Naive thymus-derived CD8-positive, alpha-beta T cell (primary cell): ENCODE results near the gene PIP5K1B. TPM values are rescaled to one million over a fixed set of nuclear protein-coding genes. Genes with fewer than 3 reads are reported as not detected.
A peak's percentile ranks its signal among the peaks of the same experiment; 100 is the strongest.

Experiments used
- ATAC-seq, 2 donors: fragments of 150-1000 bp; cut with Tn5 transposase in 1 of 2; sonication (Bioruptor Pico), chemical (Tn5 transposase) in 1 of 2; 1 replicate in 1 of 2; 2 replicates in 1 of 2; pipeline ENCODE4 v1.10.0; 2021; ENCODE audit warnings: mild to moderate bottlenecking in 2 of 2, moderate library complexity in 2 of 2
- POLR2A ChIA-PET: fragments of 350-600 bp; sonication (Branson Sonifier 250); formaldehyde crosslinking; loops from one replicate; lab custom pipeline; 2021; ENCODE audit warnings: antibody characterized with exemption; lab: Charles Lee
- DNase-seq, 10 donors: peaks; one replicate each; pipeline versions ENCODE4 v3.0.0 to v3.0.0-alpha.2; 2020 to 2022
- H3K27ac Mint-ChIP-seq, 10 donors: one replicate each; pipeline ENCODE4 v1.8.0; 2020 to 2022; ENCODE audit warnings: mild to moderate bottlenecking in 10 of 10, mixed read lengths in 10 of 10, moderate library complexity in 4 of 10, inconsistent platforms in 1 of 10
- H3K27me3 Mint-ChIP-seq, 5 donors: one replicate each; pipeline ENCODE4 v1.8.0; 2021 to 2022; ENCODE audit warnings: mixed read lengths in 5 of 5
- H3K36me3 Mint-ChIP-seq, 3 donors: one replicate each; pipeline ENCODE4 v1.8.0; 2020 to 2022; ENCODE audit warnings: mixed read lengths in 3 of 3, mild to moderate bottlenecking in 2 of 3, inconsistent platforms in 1 of 3
- H3K4me1 Mint-ChIP-seq, 4 donors: one replicate each; pipeline ENCODE4 v1.8.0; 2021 to 2022; ENCODE audit warnings: mixed read lengths in 4 of 4
- H3K4me3 Mint-ChIP-seq, 10 donors: one replicate each; pipeline ENCODE4 v1.8.0; 2020 to 2022; ENCODE audit warnings: mild to moderate bottlenecking in 10 of 10, mixed read lengths in 10 of 10, moderate library complexity in 6 of 10, inconsistent platforms in 1 of 10
- H3K9me3 Mint-ChIP-seq, 9 donors: one replicate each; pipeline ENCODE4 v1.8.0; 2020 to 2022; ENCODE audit warnings: mixed read lengths in 9 of 9, mild to moderate bottlenecking in 3 of 9, inconsistent platforms in 1 of 9, moderate library complexity in 1 of 9
- polyA plus RNA-seq, 3 donors: library from polyadenylated mRNA; unstranded; fragments of 300-500 nt; fragmentation: Illumina TruSeq; gene quantifications; one replicate each; pipeline ENCODE4 v1.2.3, GENCODE V29; 2021
- total RNA-seq, 8 experiments: library from RNA in 2 of 8; stranded (reverse) in 2 of 8; gene quantifications; one replicate each; pipeline ENCODE4 v1.2.3 and lab custom pipeline; 2021 to 2026

PIP5K1B gene
- total and polyA plus RNA-seq, 5 experiments from 2014 or later, result 0.18 to 1.2 (median 0.47) TPM; not detected in 2

GRCh38 chr9:68747043-68747533 is 42.0 kb downstream of the PIP5K1B start:
- DNase-seq (no peak), ATAC-seq (no peak)
- Mint-ChIP-seq H3K27me3 (peaks cover 0 to 2% (median 0%) of the 10 kb centered on the region in 5 donors), H3K4me3 (peak overlapping the region in 1 of 10 donors; percentile 38), H3K27ac (no peak overlapping the region), H3K9me3 (no peaks in the 10 kb centered on the region), H3K4me1 (peaks cover 0 to 8% (median 6%) of the 10 kb centered on the region in 4 donors), H3K36me3 (no peaks in the 10 kb centered on the region)
- POLR2A ChIA-PET, result no interaction called here

DNA sequence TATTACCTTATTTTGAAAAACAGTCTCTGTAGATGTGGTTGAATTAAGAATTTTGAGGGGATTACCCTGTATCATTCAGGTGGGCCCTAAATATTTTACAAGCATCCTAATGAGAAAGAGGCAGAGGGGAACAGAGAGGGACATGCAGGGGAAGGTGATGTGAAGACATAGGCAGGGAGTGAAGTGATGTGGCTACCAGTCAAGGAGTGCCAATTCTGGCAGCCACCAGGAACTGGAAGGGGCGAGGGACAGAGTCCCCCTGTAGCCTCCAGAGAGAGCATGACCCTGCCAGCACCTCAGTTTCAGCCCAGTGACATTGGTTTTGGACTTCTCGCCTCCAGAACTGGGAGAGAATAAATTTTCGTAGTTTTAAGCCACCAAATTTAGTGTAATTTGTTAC is 44.1 kb downstream of the PIP5K1B start:
- Mint-ChIP-seq H3K9me3 (no peaks in the 10 kb centered on the region), H3K4me1 (peaks cover 0 to 8% (median 6%) of the 10 kb centered on the region in 4 donors), H3K4me3 (no peak overlapping the region), H3K27ac (no peak overlapping the region), H3K27me3 (peaks cover 0 to 6% (median 2%) of the 10 kb centered on the region in 5 donors), H3K36me3 (no peaks in the 10 kb centered on the region)
- DNase-seq (no peak), ATAC-seq (no peak)
- POLR2A ChIA-PET, result no interaction called here

- ATAC-seq, result no peak
Measured at GRCh38 chr9:68749579-68750159, 44.6 kb downstream of the PIP5K1B start.

GRCh38 chr9:68750255-68750654 is 45.2 kb downstream of the PIP5K1B start:
- no peak overlapping the region for H3K27ac Mint-ChIP-seq
- no peak overlapping the region for H3K4me3 Mint-ChIP-seq
- H3K36me3 Mint-ChIP-seq, result no peaks in the 10 kb centered on the region
- peaks cover 0 to 5% (median 0%) of the 10 kb centered on the region in 4 donors for H3K4me1 Mint-ChIP-seq
- DNase-seq (no peak), ATAC-seq (no peak)
- H3K27me3 Mint-ChIP-seq, result peaks cover 0 to 6% (median 2%) of the 10 kb centered on the region in 5 donors
- H3K9me3 Mint-ChIP-seq, result no peaks in the 10 kb centered on the region
- POLR2A ChIA-PET, result no interaction called here

More at GRCh38 chr9:68749579-68750159, 44.6 kb downstream of the PIP5K1B start:
- Mint-ChIP-seq H3K9me3 (no peaks in the 10 kb centered on the region), H3K27ac (no peak overlapping the region), H3K36me3 (no peaks in the 10 kb centered on the region), H3K27me3 (peaks cover 0 to 6% (median 2%) of the 10 kb centered on the region in 5 donors), H3K4me3 (no peak overlapping the region), H3K4me1 (peaks cover 0 to 8% (median 4%) of the 10 kb centered on the region in 4 donors)
- DNase-seq, result no peak
- POLR2A ChIA-PET, result no interaction called here

GRCh38 chr9:68750786-68751185 is 45.7 kb downstream of the PIP5K1B start:
- Mint-ChIP-seq H3K9me3 (no peaks in the 10 kb centered on the region), H3K4me3 (no peak overlapping the region), H3K36me3 (no peaks in the 10 kb centered on the region), H3K4me1 (peaks cover 0 to 1% (median 0%) of the 10 kb centered on the region in 4 donors), H3K27ac (no peak overlapping the region), H3K27me3 (peaks cover 0 to 9% (median 2%) of the 10 kb centered on the region in 5 donors)
- POLR2A ChIA-PET, result no interaction called here
- ATAC-seq (no peak), DNase-seq (no peak)

- POLR2A ChIA-PET, result no interaction called here
- Mint-ChIP-seq H3K27ac (no peak overlapping the region), H3K9me3 (no peaks in the 10 kb centered on the region), H3K4me3 (no peak overlapping the region), H3K27me3 (peaks cover 0 to 9% (median 1%) of the 10 kb centered on the region in 5 donors), H3K36me3 (no peaks in the 10 kb centered on the region), H3K4me1 (peaks cover 0 to 1% (median 0%) of the 10 kb centered on the region in 4 donors)
- ATAC-seq (no peak), DNase-seq (no peak)
Measured at GRCh38 chr9:68751556-68751955, 46.5 kb downstream of the PIP5K1B start.

GRCh38 chr9:68755051-68755450 is 50.0 kb downstream of the PIP5K1B start:
- H3K27me3 Mint-ChIP-seq, result peaks cover 8 to 21% (median 10%) of the 10 kb centered on the region in 5 donors
- ATAC-seq (no peak), DNase-seq (no peak)
- H3K4me1 Mint-ChIP-seq, result peaks cover 0 to 1% (median 0%) of the 10 kb centered on the region in 4 donors
- H3K4me3 Mint-ChIP-seq, result no peak overlapping the region
- peaks cover 5 to 20% (median 14%) of the 10 kb centered on the region in 9 donors for H3K9me3 Mint-ChIP-seq
- H3K36me3 Mint-ChIP-seq, result peaks cover 3 to 19% (median 11%) of the 10 kb centered on the region in 3 donors
- POLR2A ChIA-PET, result no interaction called here
- H3K27ac Mint-ChIP-seq, result no peak overlapping the region

DNA sequence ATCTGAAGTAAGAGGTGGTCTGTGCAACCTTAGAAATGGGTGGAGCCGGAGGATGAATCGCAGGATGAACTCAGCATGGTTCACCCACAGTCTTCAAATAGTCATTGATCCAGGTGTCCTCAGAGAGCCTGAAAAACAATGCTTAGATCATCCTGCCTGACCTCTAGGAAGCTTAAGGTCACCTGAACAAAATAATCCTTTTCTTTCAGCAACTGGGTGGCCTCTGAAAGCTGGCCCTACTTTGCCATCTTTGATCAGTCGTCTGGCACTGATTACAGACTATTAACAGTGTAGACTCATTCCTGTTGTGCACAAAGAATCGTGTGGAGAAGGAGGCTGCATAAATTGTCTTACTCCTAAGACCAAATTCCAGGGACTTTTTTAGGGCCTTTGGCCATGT is 50.7 kb downstream of the PIP5K1B start:
- ATAC-seq (no peak), DNase-seq (no peak)
- no peaks in the 10 kb centered on the region for H3K4me1 Mint-ChIP-seq
- H3K36me3 Mint-ChIP-seq, result peaks cover 3 to 19% (median 11%) of the 10 kb centered on the region in 3 donors
- no peak overlapping the region for H3K4me3 Mint-ChIP-seq
- POLR2A ChIA-PET, result no interaction called here
- peaks cover 8 to 21% (median 10%) of the 10 kb centered on the region in 5 donors for H3K27me3 Mint-ChIP-seq
- H3K9me3 Mint-ChIP-seq, result peaks cover 5 to 20% (median 14%) of the 10 kb centered on the region in 9 donors
- no peak overlapping the region for H3K27ac Mint-ChIP-seq

- Mint-ChIP-seq H3K36me3 (peaks cover 3 to 19% (median 11%) of the 10 kb centered on the region in 3 donors), H3K4me1 (peaks cover 0 to 8% (median 0%) of the 10 kb centered on the region in 4 donors), H3K4me3 (no peak overlapping the region), H3K9me3 (peaks cover 5 to 20% (median 14%) of the 10 kb centered on the region in 9 donors), H3K27ac (no peak overlapping the region), H3K27me3 (peaks cover 6 to 21% (median 8%) of the 10 kb centered on the region in 5 donors)
- DNase-seq (no peak), ATAC-seq (no peak)
- POLR2A ChIA-PET, result no interaction called here
Measured at GRCh38 chr9:68759981-68760673, 55.1 kb downstream of the PIP5K1B start.

- Mint-ChIP-seq H3K4me3 (no peak overlapping the region), H3K4me1 (peaks cover 0 to 8% (median 0%) of the 10 kb centered on the region in 4 donors), H3K27ac (no peak overlapping the region), H3K36me3 (peaks cover 3 to 19% (median 11%) of the 10 kb centered on the region in 3 donors), H3K27me3 (peaks cover 4 to 21% (median 8%) of the 10 kb centered on the region in 5 donors), H3K9me3 (peaks cover 5 to 20% (median 14%) of the 10 kb centered on the region in 9 donors)
- POLR2A ChIA-PET, result no interaction called here
- ATAC-seq (no peak), DNase-seq (no peak)
Measured at GRCh38 chr9:68760674-68761333, 55.8 kb downstream of the PIP5K1B start.

GRCh38 chr9:68762570-68762969 is 57.5 kb downstream of the PIP5K1B start:
- DNase-seq, result no peak
- ATAC-seq, result no peak
- no peak overlapping the region for H3K27ac Mint-ChIP-seq
- peaks cover 4 to 21% (median 8%) of the 10 kb centered on the region in 5 donors for H3K27me3 Mint-ChIP-seq
- no peak overlapping the region for H3K4me3 Mint-ChIP-seq
- POLR2A ChIA-PET, result no interaction called here
- peaks cover 3 to 19% (median 11%) of the 10 kb centered on the region in 3 donors for H3K36me3 Mint-ChIP-seq
- peaks cover 5 to 20% (median 14%) of the 10 kb centered on the region in 9 donors for H3K9me3 Mint-ChIP-seq
- H3K4me1 Mint-ChIP-seq, result peaks cover 0 to 8% (median 0%) of the 10 kb centered on the region in 4 donors

GRCh38 chr9:68763104-68763503 is 58.1 kb downstream of the PIP5K1B start:
- POLR2A ChIA-PET, result no interaction called here
- Mint-ChIP-seq H3K27me3 (peaks cover 4 to 15% (median 6%) of the 10 kb centered on the region in 5 donors), H3K4me3 (no peak overlapping the region)

More at GRCh38 chr9:68763104-68763503, 58.1 kb downstream of the PIP5K1B start:
- DNase-seq, result no peak
- Mint-ChIP-seq H3K27ac (no peak overlapping the region), H3K9me3 (peaks cover 5 to 16% (median 12%) of the 10 kb centered on the region in 9 donors), H3K36me3 (peaks cover 3 to 14% (median 11%) of the 10 kb centered on the region in 3 donors), H3K4me1 (peaks cover 0 to 8% (median 0%) of the 10 kb centered on the region in 4 donors)
- ATAC-seq, result no peak
